NT2/D1 (cell line): ENCODE results near the gene PAPOLB.

Experiments
- YY1 ChIP-seq: IDR thresholded peaks from 2 replicates; pipeline ENCODE4 v1.6.1; 2011; ENCODE audit not compliant: insufficient read length, insufficient read depth
- ZNF274 ChIP-seq: IDR thresholded peaks from 2 replicates; pipeline ENCODE4 v1.6.1; 2011; ENCODE audit warnings: mild to moderate bottlenecking, low read depth, low read length

DNA sequence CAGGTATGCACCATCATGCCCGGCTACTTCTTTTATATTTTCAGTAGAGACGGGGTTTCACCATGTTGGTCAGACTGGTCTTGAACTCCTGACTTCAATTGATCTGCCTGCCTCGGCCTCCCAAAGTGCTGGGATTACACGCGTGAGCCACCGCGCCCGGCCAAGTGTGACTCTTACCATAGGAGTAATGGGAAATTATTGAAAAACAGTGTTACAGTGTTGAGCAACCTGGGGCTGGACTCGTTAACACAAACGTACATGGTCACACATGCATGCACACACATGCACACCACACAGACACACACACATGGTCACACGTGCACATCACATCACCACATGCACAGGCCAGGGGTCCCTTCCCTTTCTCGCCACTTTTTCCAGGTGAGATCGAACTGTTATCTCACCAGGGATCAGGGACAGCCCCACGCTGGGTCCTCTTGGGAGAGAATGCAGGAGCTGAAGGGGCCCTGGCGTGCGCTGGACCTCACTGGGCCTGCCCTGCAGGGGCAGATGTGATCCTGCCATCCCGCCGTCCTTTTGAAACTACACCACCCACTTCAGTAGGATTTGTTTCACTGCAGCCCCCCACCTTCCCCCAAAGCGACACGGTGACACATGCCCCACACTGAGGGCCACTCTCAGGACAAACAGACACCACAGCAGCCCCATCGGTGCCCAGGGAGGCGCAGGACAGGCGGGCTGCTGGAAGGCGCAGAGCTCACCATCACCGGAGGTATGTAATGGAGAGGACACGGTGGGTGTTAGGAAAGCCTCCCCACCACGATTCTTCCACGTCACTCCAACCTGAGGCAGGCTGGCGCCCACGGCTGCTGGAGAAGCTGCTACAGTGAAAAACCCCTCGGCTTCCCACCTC lies 11.5 kb upstream of the PAPOLB start:
- TF ChIP-seq ZNF274 (no peak), YY1 (no peak)
